Upper lobe of left lung (tissue), 4 donors: ENCODE measurements around the gene CBL.

Experiments used
- CTCF ChIP-seq, 6 experiments: fragments of 450-650 bp in 4 of 6; fragments of 200-600 bp in 2 of 6; sonication (generic) in 2 of 6; IDR thresholded peaks; one replicate each; pipeline ENCODE4 v1.5.1; 2016 to 2019; ENCODE audit warnings: antibody characterized with exemption in 6 of 6
- POLR2A ChIP-seq, 4 donors: fragments of 450-650 bp; IDR thresholded peaks; one replicate each; pipeline ENCODE4 v1.5.1; 2016 to 2017; ENCODE audit warnings: antibody characterized with exemption in 4 of 4, mild to moderate bottlenecking in 2 of 4

GRCh38 chr11:119223856-119224255 is 17.7 kb downstream of the CBL start:
- no peak for TF ChIP-seq CTCF (IDR thresholded peaks at IDR 0.05)
- TF ChIP-seq POLR2A (IDR thresholded peaks at IDR 0.05): no peak
